LNCaP clone FGC (cell line): Measurements from ENCODE around the gene RIOK2.

Experiments
- DNase-seq: peaks from one replicate; pipeline ENCODE4 v3.0.0-alpha.2; 2011; ENCODE audit warnings: low read depth
- H3K4me3 ChIP-seq: 2 replicates; pipeline ENCODE4 v1.5.1; 2011; ENCODE audit warnings: mild to moderate bottlenecking, low read depth, low read length, control low read depth
- CTCF ChIP-seq: IDR thresholded peaks from 2 replicates; pipeline ENCODE4 v1.5.1; 2012; ENCODE audit warnings: mild to moderate bottlenecking; ENCODE audit not compliant: control insufficient read depth, insufficient read depth; ENCODE audit errors: extremely low read depth

RIOK2 gene

GRCh38 chr5:97118261-97119006 is 64.6 kb downstream of the RIOK2 start:
- TF ChIP-seq CTCF: no peak
- H3K4me3 ChIP-seq: no peak overlapping the region
- DNase-seq: no peak

GRCh38 chr5:97115932-97116331 is 67.1 kb downstream of the RIOK2 start:
- no peak overlapping the region for H3K4me3 ChIP-seq
- TF ChIP-seq CTCF: no peak
- no peak for DNase-seq

GRCh38 chr5:97112230-97112629 is 70.8 kb downstream of the RIOK2 start:
- no peak overlapping the region for H3K4me3 ChIP-seq
- no peak for TF ChIP-seq CTCF
- no peak for DNase-seq

- DNase-seq: no peak
- no peak for TF ChIP-seq CTCF
- no peak overlapping the region for H3K4me3 ChIP-seq
Measured at GRCh38 chr5:97111616-97112015, 71.4 kb downstream of the RIOK2 start.

- no peak for DNase-seq
- no peak overlapping the region for H3K4me3 ChIP-seq
- TF ChIP-seq CTCF: no peak
Measured at GRCh38 chr5:97111004-97111403, 72.0 kb downstream of the RIOK2 start.
